PFSK-1 (cell line): ENCODE measurements around the gene LRRC55.

ENCODE experiments used
- FOXP2 ChIP-seq: optimal IDR thresholded peaks from 2 replicates; pipeline ENCODE3; 2011; ENCODE audit warnings: borderline replicate concordance, control low read depth, inconsistent platforms; ENCODE audit not compliant: insufficient read depth; ENCODE audit errors: extremely low read length, extremely low read depth
- POLR2AphosphoS5 ChIP-seq: IDR thresholded peaks from 2 replicates; pipeline ENCODE4 v1.6.1; 2012; ENCODE audit warnings: low read depth, mild to moderate bottlenecking, control low read depth, low read length, moderate library complexity
- SIN3A ChIP-seq: IDR thresholded peaks from 2 replicates; pipeline ENCODE4 v1.6.1; 2012; ENCODE audit warnings: mild to moderate bottlenecking, low read length, moderate library complexity, borderline replicate concordance; ENCODE audit not compliant: insufficient read depth
- TAF1 ChIP-seq: IDR thresholded peaks from 2 replicates; pipeline ENCODE4 v1.6.1; 2012; ENCODE audit warnings: low read length, control low read depth, borderline replicate concordance; ENCODE audit not compliant: insufficient read depth
- TF ChIP-seq, protein P1 (sequence below), 2 experiments: IDR thresholded peaks; 2 replicates each; pipeline versions ENCODE4 v1.6.1 to v1.8.0; 2011 to 2012; ENCODE audit warnings: low read depth in 2 of 2, low read length in 2 of 2, control low read depth in 1 of 2, inconsistent platforms in 1 of 2, mild to moderate bottlenecking in 1 of 2, moderate library complexity in 1 of 2; ENCODE audit not compliant: insufficient read depth in 1 of 2

Gene LRRC55

GRCh38 chr11:57148621-57149020 is 33.1 kb upstream of the LRRC55 start:
- TF ChIP-seq FOXP2 (no peak), POLR2AphosphoS5 (no peak), TAF1 (no peak), SIN3A (no peak)
- TF ChIP-seq, protein P1, sequence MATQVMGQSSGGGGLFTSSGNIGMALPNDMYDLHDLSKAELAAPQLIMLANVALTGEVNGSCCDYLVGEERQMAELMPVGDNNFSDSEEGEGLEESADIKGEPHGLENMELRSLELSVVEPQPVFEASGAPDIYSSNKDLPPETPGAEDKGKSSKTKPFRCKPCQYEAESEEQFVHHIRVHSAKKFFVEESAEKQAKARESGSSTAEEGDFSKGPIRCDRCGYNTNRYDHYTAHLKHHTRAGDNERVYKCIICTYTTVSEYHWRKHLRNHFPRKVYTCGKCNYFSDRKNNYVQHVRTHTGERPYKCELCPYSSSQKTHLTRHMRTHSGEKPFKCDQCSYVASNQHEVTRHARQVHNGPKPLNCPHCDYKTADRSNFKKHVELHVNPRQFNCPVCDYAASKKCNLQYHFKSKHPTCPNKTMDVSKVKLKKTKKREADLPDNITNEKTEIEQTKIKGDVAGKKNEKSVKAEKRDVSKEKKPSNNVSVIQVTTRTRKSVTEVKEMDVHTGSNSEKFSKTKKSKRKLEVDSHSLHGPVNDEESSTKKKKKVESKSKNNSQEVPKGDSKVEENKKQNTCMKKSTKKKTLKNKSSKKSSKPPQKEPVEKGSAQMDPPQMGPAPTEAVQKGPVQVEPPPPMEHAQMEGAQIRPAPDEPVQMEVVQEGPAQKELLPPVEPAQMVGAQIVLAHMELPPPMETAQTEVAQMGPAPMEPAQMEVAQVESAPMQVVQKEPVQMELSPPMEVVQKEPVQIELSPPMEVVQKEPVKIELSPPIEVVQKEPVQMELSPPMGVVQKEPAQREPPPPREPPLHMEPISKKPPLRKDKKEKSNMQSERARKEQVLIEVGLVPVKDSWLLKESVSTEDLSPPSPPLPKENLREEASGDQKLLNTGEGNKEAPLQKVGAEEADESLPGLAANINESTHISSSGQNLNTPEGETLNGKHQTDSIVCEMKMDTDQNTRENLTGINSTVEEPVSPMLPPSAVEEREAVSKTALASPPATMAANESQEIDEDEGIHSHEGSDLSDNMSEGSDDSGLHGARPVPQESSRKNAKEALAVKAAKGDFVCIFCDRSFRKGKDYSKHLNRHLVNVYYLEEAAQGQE (IDR thresholded peaks at IDR 0.05; ENCODE audit: insufficient read depth in 1 of 2, low read depth in 2 of 2, low read length in 2 of 2): no peak

GRCh38 chr11:57150454-57150917 is 31.3 kb upstream of the LRRC55 start:
- no peak for TF ChIP-seq FOXP2
- TF ChIP-seq, protein P1 (IDR thresholded peaks at IDR 0.05; ENCODE audit: insufficient read depth in 1 of 2, low read depth in 2 of 2, low read length in 2 of 2): peak; percentile 81 to 93

GRCh38 chr11:57152134-57152533 is 29.6 kb upstream of the LRRC55 start:
- TF ChIP-seq POLR2AphosphoS5: no peak
- no peak for TF ChIP-seq FOXP2
- no peak for TF ChIP-seq TAF1
- TF ChIP-seq, protein P1 (IDR thresholded peaks at IDR 0.05; ENCODE audit: insufficient read depth in 1 of 2, low read depth in 2 of 2, low read length in 2 of 2): no peak
- TF ChIP-seq SIN3A: no peak

DNA sequence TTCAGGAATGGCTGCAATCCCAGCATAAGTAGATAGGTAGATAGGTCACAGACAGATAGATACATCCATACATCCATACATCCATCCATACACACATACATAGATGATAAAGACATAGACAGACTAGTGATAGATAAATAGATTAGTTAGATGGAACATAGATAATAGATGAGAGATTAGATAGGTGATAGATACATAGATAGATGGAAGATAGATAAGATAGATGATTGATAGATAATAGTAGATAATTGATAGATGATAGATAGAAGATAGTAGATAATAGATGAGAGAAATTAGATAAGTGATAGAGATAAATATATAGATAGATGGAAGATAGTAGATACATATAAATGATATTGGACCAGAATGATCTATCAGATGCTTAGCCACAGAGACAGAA is 28.3 kb upstream of the LRRC55 start:
- no peak for TF ChIP-seq TAF1
- TF ChIP-seq FOXP2: no peak
- TF ChIP-seq SIN3A: no peak
- TF ChIP-seq, protein P1 (IDR thresholded peaks at IDR 0.05; ENCODE audit: insufficient read depth in 1 of 2, low read depth in 2 of 2, low read length in 2 of 2): no peak
- TF ChIP-seq POLR2AphosphoS5: no peak

GRCh38 chr11:57154739-57155138 is 27.0 kb upstream of the LRRC55 start:
- no peak for TF ChIP-seq TAF1
- no peak for TF ChIP-seq FOXP2
- TF ChIP-seq POLR2AphosphoS5: no peak
- no peak for TF ChIP-seq SIN3A
- TF ChIP-seq, protein P1 (IDR thresholded peaks at IDR 0.05; ENCODE audit: insufficient read depth in 1 of 2, low read depth in 2 of 2, low read length in 2 of 2): no peak
